Stimulated activated CD4-positive, alpha-beta T cell treated with anti-CD3 and anti-CD28 coated beads, Interleukin-12 subunit alpha, Interleukin-12 subunit beta, amount 100 ng/mL, for 4 hours (primary cell): Measurements from ENCODE around the gene PRKCI.
"Not testable (repeated sequence)": the region's sequence is repeated elsewhere in the genome, so short reads cannot be mapped to it uniquely, and the experiment has no call there.

Experiments used
- DNase-seq: peaks from one replicate; pipeline ENCODE4 v3.0.0-alpha.2; 2020

Gene PRKCI

GRCh38 chr3:170225166-170225565 lies 2.9 kb downstream of the PRKCI start:
- DNase-seq: no peak

DNA sequence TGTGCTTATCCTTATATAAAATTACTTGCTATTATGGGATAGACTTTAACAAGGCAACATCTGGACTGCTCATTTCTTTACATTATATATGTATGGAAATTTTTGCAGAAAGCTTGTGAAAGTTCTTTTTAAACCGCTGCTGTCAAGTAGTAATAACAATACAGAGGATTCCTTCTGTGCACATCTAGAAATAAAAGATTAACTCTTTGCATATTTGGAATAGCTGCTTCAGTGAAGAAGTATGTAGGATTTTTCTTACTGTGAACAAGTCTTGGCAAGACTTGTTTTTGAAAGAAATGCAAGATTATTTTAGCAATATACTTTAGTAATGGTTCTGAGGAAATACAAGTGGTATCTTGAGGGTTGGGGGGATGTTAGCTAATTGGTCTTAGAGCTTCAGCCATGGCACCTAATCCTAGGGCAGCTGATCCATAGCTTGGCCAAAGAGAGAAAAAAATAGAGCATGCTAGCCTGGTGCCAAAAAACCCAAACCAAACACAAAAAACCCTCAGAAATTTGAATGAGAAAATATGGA lies 4.3 kb downstream of the PRKCI start:
- DNase-seq: no peak

DNA sequence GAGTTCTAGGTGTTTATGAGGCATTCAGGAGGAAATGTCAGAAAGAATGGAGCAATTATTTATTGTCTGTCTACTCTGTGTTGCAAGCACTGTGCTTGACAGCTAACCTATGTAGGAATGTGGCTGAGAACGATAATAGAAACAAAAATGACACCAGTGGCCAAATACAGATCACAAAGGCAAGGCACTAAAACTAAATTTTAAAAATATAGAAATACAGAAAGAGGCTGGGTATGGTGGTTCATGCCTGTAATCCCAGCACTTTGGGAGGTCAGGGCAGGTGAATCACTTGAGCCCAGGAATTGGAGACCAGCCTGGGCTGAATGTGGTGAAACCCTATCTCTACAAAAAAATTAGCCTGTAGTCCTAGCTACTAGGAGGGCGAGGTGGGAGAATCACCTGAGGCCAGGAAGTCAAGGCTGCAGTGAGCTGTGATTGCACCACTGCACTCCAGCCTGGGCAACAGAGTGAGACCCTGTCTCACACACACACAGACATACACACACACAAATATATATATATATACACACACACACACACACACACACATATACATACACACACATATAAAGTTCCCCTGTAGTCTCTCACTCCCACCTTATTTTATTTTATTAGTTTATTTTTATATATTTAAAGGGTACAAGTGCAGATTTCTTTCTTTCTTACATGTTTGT lies 6.0 kb downstream of the PRKCI start:
- no peak for DNase-seq

DNA sequence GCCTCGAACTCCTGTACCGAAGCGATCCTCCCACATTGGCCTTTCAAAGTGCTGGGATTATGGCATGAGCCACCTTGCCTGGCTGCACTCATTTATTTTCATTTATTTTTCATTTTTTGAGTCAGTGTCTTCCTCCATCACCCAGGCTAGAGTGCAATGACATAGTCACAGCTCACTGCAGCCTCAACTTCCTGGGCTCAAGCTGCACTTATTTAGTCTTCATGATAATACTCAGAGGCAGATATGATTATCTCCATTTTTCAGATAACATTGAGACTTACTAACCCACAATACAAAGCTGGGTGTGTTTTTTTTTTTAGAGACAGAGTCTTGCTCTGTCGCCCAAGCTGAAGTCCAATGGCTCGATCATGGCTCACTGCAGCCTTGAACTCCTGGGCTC lies 10.0 kb downstream of the PRKCI start:
- DNase-seq: no peak

DNA sequence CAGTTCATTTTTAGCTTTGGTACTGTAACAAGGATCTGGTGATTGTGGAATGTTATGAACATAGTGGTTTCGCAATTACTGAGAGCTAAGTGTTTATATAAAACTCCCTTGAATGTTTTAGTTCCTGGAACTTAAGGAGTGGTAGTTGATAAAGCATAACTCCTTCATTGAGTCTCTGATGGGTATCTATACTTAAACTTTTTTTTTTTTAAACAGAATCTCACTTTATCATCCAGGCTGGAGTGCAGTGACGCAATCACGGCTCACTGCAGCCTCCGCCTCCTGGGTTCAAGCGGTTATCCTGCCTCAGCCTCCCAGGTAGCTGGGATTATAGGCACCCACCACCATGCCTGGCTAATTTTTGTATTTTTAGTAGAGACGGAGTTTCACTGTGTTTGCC lies 11.3 kb downstream of the PRKCI start:
- DNase-seq: no peak

- DNase-seq: no peak
Observed at GRCh38 chr3:170240142-170240541, 17.9 kb downstream of the PRKCI start.

- no peak for DNase-seq
Observed at GRCh38 chr3:170240671-170241070, 18.4 kb downstream of the PRKCI start.

- DNase-seq: no peak
Observed at GRCh38 chr3:170244576-170244975, 22.4 kb downstream of the PRKCI start.

- no peak for DNase-seq
Observed at GRCh38 chr3:170247875-170248274, 25.7 kb downstream of the PRKCI start.

DNA sequence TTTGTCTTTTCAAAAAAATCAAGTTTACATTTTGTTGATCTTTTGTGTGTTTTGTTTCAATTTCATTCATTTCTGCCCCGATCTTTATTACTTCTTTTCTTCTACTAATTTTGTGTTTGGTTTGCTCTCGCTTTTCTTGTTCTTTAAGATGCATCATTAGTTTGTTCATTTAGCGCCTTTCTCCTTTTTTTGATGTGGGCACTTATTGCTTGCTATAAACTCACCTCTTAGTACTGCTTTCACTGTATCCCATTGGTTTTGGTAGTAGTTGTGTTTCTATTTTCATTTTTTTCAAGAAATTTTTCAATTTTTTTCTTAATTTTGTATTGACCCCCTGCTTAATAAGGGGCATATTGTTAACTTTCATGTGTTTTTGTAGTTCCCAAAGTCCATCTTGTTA lies 34.4 kb downstream of the PRKCI start:
- DNase-seq: no peak

GRCh38 chr3:170257145-170257544 lies 34.9 kb downstream of the PRKCI start:
- DNase-seq: no peak

DNA sequence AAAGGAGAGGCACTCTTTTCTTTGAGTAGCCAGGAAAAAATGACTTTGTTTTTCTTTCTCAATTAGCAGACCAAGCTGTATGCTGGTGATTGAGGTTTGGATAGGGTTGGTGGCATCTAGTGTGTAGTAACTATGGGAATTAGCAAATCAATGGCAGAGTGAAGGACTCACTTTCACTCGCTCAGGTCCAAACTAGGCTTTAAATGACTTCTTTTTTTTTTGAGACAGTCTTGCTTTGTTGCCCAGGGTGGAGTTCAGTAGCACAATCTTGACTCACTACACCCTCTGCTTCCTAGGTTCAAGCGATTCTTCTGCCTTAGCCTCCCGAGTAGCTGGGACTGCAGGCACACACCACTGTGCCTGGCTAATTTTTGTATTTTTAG lies 35.9 kb downstream of the PRKCI start:
- no peak for DNase-seq

DNA sequence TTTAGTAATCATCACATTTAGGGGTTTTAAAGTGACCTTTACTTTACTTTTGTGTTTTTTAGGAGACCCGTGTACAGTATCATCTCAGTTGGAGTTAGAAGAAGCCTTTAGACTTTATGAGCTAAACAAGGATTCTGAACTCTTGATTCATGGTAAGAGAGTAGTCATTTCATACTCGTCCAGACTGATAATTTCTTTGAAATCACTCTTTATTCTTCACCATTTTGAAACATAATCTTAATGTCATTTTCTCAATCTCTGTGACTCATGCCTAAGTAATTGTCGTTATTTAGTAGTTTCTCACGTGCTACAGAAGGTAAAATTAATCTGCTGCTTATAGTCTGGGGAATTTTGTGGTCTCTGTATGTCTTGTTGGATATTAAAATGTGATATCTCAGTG lies 37.7 kb downstream of the PRKCI start:
- DNase-seq: no peak

GRCh38 chr3:170267793-170268192 lies 45.6 kb downstream of the PRKCI start:
- DNase-seq: no peak

DNA sequence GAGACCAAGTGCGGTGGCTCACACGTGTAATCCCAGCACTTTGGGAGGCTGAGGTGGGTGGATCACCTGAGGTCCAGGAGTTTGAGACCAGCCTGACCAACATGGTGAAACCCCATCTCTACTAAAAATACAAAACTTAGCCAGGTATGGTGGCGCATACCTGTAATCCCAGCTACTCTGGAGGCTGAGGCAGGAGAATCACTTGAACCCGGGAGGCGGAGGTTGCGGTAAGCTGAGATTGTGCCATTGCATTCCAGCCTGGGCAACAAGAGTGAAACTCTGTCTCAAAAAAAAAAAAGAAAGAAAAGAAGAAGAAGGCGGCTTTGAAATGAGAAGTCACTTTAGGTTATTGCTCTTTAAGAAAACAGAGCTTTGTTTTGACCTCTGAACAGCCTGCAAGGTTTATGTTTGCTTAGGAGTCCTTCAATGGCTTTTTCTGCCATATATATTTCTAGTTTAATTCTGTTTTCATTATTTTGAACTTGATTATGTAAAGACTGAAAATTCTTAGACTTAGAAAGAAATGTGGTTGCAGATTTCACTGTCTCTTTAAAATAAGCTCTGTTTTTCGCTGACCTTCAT lies 47.5 kb downstream of the PRKCI start:
- DNase-seq: not testable (repeated sequence)

DNA sequence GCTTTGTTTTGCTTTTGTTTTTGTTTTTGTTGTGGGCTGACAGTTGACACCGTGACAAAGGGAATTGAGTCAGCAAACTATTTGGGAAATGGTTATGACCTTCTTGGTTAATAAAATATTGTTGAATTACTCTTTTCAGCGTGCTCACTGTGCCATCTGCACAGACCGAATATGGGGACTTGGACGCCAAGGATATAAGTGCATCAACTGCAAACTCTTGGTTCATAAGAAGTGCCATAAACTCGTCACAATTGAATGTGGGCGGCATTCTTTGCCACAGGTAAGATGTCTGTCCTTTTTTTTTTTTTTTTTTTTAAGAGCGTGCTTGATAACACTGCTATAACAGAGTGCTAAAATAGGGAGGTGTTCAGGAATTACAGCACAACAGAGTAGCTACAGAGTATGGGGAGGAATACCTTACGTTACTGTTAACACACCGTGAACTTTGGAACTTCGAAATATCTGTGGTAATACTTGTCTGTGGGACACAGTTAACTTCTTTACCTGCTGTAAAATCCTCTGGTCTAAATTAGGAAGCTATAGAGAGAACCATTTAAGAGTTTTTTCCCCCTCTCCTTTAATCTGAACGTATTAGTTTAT lies 48.2 kb downstream of the PRKCI start:
- no peak for DNase-seq

DNA sequence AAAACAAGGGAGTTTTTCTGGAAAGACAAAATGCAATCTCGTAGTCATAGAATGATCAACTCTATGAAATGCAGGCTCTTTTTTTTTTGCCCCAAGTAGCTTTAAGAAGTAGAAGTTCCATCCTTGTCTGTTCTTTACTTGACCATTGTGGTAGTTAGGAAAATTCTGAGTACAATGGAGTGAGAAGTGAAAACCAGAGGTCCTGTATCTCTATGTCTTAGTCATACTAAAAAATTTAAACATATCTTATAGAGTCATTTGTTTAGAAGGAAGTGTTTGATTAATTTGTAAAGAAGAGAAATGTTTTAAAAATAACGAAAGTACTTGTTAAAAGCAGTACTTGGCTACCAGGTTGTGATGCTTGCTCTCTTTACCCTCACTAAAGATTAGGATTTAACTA lies 52.4 kb downstream of the PRKCI start:
- DNase-seq: no peak

- no peak for DNase-seq
Observed at GRCh38 chr3:170275832-170276231, 53.6 kb downstream of the PRKCI start.

DNA sequence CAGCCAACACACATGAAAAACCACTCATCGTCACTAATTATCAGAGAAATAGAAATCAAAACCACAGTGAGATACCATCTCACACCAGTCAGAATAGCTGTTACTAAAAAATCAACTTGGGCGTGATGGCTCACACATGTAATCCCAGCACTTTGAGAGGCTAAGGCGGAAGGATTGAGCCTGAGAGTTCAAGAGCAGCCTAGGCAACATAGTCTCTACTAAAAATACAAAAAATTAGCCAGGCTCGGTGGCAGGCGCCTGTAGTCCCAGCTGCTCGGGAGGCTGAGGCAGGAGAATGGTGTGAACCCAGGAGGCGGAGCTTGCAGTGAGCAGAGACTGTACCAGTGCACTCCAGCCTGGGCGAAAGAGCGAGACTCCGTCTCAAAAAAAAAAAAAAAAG lies 55.1 kb downstream of the PRKCI start:
- DNase-seq: not testable (repeated sequence)

DNA sequence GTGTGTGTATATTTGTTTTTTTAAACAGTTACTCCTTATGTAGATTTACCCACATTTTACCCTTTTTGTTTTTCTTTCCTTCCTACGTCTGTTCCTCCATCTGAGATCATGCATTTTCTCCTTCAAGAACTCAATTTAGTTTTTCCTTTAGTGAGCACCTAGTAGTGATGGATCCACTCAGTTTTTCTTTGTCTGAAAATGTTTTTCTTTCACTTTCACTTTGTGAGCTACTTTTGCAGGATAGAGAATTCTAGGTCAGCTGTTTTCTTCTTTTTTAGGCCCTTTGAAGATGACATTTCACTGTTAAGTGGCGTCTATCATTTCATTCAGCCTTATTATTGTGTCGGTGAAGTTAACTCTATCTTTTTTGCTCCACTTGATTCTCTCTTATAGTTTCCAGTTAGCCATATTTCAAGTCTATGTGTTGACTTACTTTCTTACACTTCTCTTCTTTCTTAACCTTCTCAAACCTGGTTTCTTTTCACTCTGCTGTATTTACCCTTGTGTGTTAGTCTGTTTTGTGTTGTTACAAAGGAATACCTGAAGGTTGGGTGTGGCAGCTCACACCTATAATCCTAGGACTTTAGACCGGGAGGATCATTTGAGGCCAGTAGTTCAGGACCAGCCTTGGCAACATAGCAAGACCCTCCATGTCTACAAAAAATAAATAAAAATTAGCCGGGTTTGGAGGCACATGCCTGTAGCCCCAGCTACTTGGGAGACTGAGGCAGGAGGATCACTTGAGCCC lies 55.8 kb downstream of the PRKCI start:
- DNase-seq: no peak

DNA sequence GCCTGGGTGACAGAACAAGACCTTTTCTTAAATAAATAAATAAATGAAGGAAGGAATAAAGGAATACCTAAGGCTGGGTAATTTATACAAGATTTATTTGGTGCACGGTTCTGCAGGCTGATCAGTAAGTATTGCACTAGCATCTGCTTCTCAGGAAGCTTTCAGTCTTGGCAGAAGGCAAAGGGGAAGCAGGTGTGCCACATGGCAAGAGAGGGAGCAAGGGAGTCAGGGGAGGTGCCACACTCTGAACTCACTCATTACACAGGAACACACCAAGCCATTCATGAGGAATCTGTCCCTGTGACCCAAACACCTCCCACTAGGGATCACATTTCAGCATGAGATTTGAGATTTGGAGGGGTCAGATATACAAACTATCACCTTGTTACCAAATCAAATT lies 56.4 kb downstream of the PRKCI start:
- DNase-seq: no peak

- no peak for DNase-seq
Observed at GRCh38 chr3:170290194-170290593, 68.0 kb downstream of the PRKCI start.

GRCh38 chr3:170295586-170295985 lies 73.4 kb downstream of the PRKCI start:
- no peak for DNase-seq

DNA sequence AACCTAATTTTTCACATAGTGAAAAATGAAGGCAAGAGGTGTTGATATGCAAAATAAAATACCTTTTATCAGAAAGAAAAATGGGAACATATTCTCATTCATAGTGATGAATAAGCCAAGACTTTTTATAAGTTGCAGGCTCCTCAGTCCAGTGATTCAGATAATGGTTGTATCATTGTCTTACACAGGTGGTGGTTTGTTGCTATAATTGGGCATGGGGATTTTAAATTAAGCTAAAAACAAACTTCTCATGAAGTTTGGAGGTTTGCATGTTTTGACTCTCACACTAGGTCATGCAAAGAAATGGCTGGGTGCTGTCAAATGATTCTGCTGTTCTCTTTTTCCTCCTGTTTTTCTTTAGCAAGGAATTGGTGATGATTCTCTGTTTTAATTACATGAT lies 74.5 kb downstream of the PRKCI start:
- no peak for DNase-seq
